Body of pancreas (tissue), 4 donors: ENCODE measurements around the gene CCNB2. TPM values are rescaled to one million over a fixed set of nuclear protein-coding genes. Genes with fewer than 3 reads are reported as not detected.

Experiments
- ATAC-seq: fragments of 150-250 bp; one replicate; pipeline ENCODE4 v1.9.1; 2016
- DNase-seq, 4 donors: peaks; one replicate each; pipeline ENCODE4 v3.0.0-alpha.2; 2019
- H3K27ac ChIP-seq, 4 donors: fragments of 200-600 bp; sonication (generic); 1 replicate in 3 of 4; 2 replicates in 1 of 4; pipeline versions ENCODE4 v1.5.1 to v1.6.1; 2016 to 2019; ENCODE audit warnings: mild to moderate bottlenecking in 1 of 4, mixed read lengths in 1 of 4, moderate library complexity in 1 of 4
- H3K27me3 ChIP-seq, 2 donors: fragments of 200-600 bp; sonication (generic); one replicate each; pipeline ENCODE4 v1.6.0; 2016; ENCODE audit warnings: mild to moderate bottlenecking in 1 of 2
- H3K36me3 ChIP-seq, 2 donors: fragments of 200-600 bp; sonication (generic); replicated peaks in 1 of 2; 2 replicates each; pipeline ENCODE4 v1.5.1; 2016; ENCODE audit warnings: low read depth in 2 of 2; ENCODE audit not compliant: insufficient read depth in 1 of 2
- H3K4me1 ChIP-seq: fragments of 200-600 bp; sonication (generic); one replicate; pipeline ENCODE4 v1.6.0; 2016
- H3K4me3 ChIP-seq, 2 donors: fragments of 200-600 bp; sonication (generic); 1 replicate in 1 of 2; 2 replicates in 1 of 2; pipeline ENCODE4 v1.5.1; 2016 to 2019
- H3K9me3 ChIP-seq, 3 donors: fragments of 200-600 bp; sonication (generic); 1 replicate in 2 of 3; 2 replicates in 1 of 3; pipeline ENCODE4 v1.5.1; 2016
- CTCF ChIP-seq, 7 experiments: fragments of 450-650 bp in 4 of 7; fragments of 200-600 bp in 3 of 7; sonication (generic) in 3 of 7; IDR thresholded peaks; one replicate each; pipeline ENCODE4 v1.5.1; 2016 to 2019; ENCODE audit warnings: antibody characterized with exemption in 7 of 7
- POLR2A ChIP-seq, 3 donors: fragments of 450-650 bp; IDR thresholded peaks; one replicate each; pipeline ENCODE4 v1.6.1; 2016; ENCODE audit warnings: antibody characterized with exemption in 3 of 3, mild to moderate bottlenecking in 2 of 3
- WGBS, 2 donors: methylation state at CpG; one replicate each; pipeline ENCODE4 v1.1.5; 2017; 5-methylcytosine and 5-hydroxymethylcytosine counted together
- intact Hi-C: fragments of 100-400 bp; cut with DNase I; formaldehyde crosslinking; loops from one replicate; pipeline ENCODE4 v1.15.1; 2023
- total RNA-seq, 2 donors: library from RNA; depleted of rRNA; stranded (reverse); fragments of >200 nt; gene quantifications; one replicate each; pipeline ENCODE4 v1.1.0, GENCODE V29; 2016

Gene CCNB2
- under 1 TPM in 1 of 2 donors, not detected in 1; 0.26 TPM for total RNA-seq

- H3K4me1 ChIP-seq = peaks cover 5% of the 10 kb centered on the region
- intact Hi-C loops = no loop called here
- peak within 1 kb of the TSS in 2 of 4 donors; percentile 15 to 64 for H3K27ac ChIP-seq
- no peak for TF ChIP-seq CTCF (IDR thresholded peaks at IDR 0.05)
- TF ChIP-seq POLR2A (IDR thresholded peaks at IDR 0.05) = peak in 1 of 3 donors; percentile 20
- no peaks in the 10 kb centered on the region for H3K9me3 ChIP-seq
- no peaks in the 10 kb centered on the region for H3K36me3 ChIP-seq
- 0 to 1% methylated on average over 33 to 57 of the region's 57 CpGs for WGBS, 2 donors
- peak; percentile 78 to 89 (median 84) for DNase-seq
- peak within 1 kb of the TSS; percentile 43 to 52 for H3K4me3 ChIP-seq
- H3K27me3 ChIP-seq = no peaks in the 10 kb centered on the region
- ATAC-seq = peak; percentile 99
Observed at GRCh38 chr15:59104912-59105732, at the start of gene CCNB2. Gene CCNB2 (plus strand): TSS chr15:59105146. CDS start chr15:59105269, 123 bp downstream.

- H3K36me3 ChIP-seq = peaks cover 0 to 25% of the 10 kb centered on the region in 2 donors
- H3K4me1 ChIP-seq = no peaks in the 10 kb centered on the region
- no peaks in the 10 kb centered on the region for H3K9me3 ChIP-seq
- intact Hi-C loops = no loop called here
- ATAC-seq = no peak
- DNase-seq = no peak
- no peak overlapping the region for H3K27ac ChIP-seq
- no peaks in the 10 kb centered on the region for H3K27me3 ChIP-seq
- WGBS, 2 donors = 86 to 91% methylated on average over 2 of the region's 2 CpGs
- no peak overlapping the region for H3K4me3 ChIP-seq
- TF ChIP-seq POLR2A (IDR thresholded peaks at IDR 0.05) = no peak
- TF ChIP-seq CTCF (IDR thresholded peaks at IDR 0.05) = no peak
Observed at GRCh38 chr15:59059076-59059597, 45.8 kb upstream of the CCNB2 start.

- no peak for TF ChIP-seq POLR2A (IDR thresholded peaks at IDR 0.05)
- TF ChIP-seq CTCF (IDR thresholded peaks at IDR 0.05) = no peak
- Histone ChIP-seq H3K27ac (no peak overlapping the region), H3K36me3 (peaks cover 0 to 26% of the 10 kb centered on the region in 2 donors), H3K9me3 (no peaks in the 10 kb centered on the region), H3K4me1 (no peaks in the 10 kb centered on the region), H3K27me3 (no peaks in the 10 kb centered on the region), H3K4me3 (no peak overlapping the region)
- intact Hi-C loops = no loop called here
- ATAC-seq = no peak
- DNase-seq = no peak
- 88 to 93% methylated on average over 4 of the region's 4 CpGs for WGBS, 2 donors
Observed at GRCh38 chr15:59060348-59060747, 44.6 kb upstream of the CCNB2 start.

- Histone ChIP-seq H3K4me1 (no peaks in the 10 kb centered on the region), H3K27me3 (no peaks in the 10 kb centered on the region), H3K27ac (no peak overlapping the region), H3K36me3 (peaks cover 0 to 32% of the 10 kb centered on the region in 2 donors), H3K4me3 (no peak overlapping the region), H3K9me3 (no peaks in the 10 kb centered on the region)
- WGBS, 2 donors = 78 to 81% methylated on average over 4 of the region's 4 CpGs
- intact Hi-C loops = no loop called here
- no peak for ATAC-seq
- DNase-seq = no peak
- TF ChIP-seq CTCF (IDR thresholded peaks at IDR 0.05) (no peak), POLR2A (IDR thresholded peaks at IDR 0.05) (no peak)
Observed at GRCh38 chr15:59063042-59063441, 41.9 kb upstream of the CCNB2 start.
